Measurements from ENCODE around the gene SHANK3.

GRCh38 chr22:50710886-50711285, 38.3 kb downstream of the SHANK3 start:
- TF ChIP-seq RAD21 (IDR thresholded peaks at IDR 0.05; ENCODE audit: low read depth) (no peak), USF1 (IDR thresholded peaks at IDR 0.05) (no peak), TEAD4 (IDR thresholded peaks at IDR 0.05) (no peak), CREB1 (IDR thresholded peaks at IDR 0.05; ENCODE audit: low read depth) (no peak)

All from Ishikawa (cell line).